Cerebellar nuclear complex (tissue), 1 donor: ENCODE results near the gene HS1BP3.

Experiments used
- DNase-seq, 2 experiments: peaks; one replicate each; lab custom pipeline; 2025; lab: John Stamatoyannopoulos, UW

HS1BP3 gene

DNA sequence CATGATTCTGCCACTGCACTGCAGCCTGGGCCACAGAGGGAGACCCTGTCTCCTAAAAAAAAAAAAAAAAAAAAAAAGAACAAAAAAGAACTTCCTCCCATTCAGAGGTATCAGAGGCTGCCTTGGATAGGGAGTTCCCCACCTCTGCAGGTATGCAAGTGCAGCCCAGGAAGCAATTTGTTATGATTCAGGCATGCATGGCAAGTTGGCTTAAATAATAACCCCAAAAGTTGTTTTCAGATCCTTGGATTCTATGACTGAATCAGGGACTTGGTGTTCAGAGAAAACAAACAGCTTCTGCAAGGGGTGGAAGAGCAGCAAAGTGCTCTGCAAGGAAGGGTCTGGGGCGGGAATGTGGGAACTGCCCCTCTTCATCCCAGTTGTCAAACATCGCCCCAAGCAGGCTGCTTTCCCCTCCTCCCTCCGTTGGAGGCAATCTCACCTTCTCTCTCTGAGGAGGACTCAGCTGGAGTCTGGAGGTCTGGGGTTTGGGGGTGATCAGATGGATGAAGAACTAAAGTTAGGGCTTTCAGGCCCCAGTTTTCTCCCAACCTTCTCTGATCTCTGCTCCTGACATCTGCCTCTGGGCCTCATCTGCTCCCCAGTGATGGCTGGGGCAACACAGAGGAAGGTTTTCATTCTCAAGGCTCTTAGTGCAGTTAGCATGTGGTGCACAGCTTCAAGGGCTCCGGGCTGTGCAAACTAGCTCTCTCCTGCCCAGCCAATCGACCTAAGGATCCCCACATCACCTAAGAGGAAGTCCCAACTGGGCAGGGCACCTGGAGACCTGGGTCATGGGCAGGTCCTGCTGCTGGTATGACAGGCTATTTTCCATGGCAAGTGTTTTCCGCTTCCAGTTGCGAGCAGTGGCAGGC is 12.5 kb upstream of the HS1BP3 start:
- DNase-seq: no peak

GRCh38 chr2:20662308-20662937 is 11.5 kb upstream of the HS1BP3 start:
- DNase-seq: no peak

DNA sequence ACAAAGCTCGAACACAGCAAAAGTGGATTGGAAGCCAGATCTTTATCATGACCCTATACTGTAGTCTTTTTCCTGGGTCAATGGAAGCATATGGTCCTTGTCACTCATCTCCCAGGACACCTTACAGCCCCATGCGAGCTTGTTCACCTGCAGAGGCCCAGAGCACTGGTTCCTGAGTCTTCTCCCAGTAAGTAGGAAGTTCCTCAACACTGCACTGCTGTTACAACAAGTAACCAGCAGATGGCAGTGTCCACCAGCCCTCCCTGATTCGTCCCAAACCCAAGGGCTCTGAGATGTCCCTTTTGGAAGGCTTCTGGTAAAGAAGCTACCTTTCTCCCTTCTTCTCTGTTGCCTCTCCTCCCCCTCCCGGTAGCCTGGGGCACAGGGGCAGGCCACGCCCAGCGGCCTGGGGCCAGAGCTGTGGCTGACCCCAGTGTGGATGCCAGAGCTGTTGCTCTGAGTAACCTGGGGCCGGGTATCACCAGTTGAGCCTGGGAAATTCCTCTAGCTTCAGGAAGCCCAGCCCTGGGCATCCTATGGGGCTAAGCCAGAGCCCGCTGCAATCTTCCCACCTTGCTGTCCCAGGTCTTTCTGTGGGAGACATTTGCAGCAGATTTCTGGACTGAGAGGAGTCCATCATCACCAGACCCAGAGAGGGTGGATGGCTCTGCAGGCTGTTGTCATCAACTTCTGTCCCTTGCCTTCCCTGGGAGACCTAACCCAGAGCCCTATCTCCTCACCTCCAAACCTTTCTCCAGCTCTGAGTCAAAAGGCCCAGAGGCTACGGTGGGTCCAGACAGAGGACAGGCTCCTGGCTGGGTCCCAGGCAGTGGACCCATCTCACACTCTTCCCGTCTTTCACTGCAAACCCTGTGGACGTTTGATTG is 10.8 kb upstream of the HS1BP3 start:
- DNase-seq: peak; percentile 9 to 15

DNA sequence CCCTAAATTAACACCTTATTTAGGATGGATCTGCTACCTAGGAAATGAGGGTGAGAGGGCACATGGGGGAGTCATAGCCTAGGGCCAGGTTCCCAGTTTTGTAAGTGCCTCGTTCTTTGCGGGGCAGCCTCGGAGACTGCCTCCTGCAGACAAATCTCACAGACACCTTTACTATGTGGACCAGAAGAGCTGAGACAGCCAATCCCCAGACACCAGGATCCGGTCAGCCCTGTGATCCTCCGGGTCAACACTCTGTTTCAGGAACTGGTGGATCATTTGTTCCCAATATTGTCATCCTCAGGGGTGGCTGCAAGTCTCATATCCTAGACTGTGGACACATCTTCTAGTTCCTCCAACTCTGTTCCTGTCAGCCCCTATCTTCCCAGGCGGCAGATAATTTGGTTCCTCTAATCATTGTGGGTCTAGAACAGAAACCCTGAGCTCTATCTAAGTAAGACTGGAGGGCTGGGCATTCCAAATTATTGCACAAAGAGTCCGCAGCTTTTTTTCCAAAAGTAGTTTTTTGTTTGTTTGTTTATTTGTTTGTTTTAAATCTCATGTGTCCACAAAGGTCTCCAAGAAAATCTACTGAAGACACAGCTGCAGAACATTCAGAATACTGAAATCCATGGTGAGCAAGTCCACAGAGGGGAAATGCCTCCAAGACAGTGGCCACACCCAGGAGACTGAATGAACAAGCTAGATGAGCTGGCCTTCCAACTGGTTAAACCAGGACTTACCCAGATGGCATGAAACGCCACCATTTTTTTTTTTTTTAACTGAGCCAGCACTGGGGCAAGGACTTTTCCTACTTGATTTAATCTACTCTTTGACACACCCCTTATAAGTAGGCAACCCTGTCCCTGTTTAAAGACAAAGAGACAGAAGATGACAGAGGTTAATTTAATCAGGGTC is 9.9 kb upstream of the HS1BP3 start:
- DNase-seq: no peak

DNA sequence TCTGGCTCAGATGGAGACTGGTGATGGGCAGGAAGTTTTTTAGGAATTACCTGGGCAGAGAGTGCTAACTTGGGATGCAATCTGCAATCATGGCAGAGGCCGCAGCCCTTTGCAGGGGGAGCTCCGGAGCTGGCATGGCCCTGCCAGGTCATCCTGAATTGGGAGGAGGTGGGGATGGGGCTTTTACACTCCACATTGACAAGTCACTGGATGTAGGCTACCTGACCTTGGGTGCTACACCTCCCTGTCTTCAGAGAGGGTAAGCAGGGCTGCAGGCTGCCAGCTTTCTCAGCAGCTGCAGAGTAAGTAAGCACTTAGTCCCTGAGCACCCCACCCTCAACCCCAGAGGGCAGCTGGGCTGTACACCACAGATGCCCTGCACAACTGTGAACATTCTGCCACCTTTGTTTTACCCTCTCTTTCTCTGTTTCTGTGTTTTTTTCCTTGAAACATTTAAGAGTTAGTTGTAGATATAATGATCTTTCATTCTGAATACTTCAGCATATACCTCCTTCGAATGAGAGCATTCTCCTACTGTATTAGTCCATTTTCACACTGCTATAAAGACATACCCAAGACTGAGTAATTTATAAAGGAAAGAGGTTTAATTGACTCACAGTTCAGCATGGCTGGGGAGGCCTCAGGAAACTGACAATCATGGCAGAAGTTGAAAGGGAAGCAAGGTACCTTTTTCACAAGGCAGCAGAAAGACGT is 6.8 kb upstream of the HS1BP3 start:
- no peak for DNase-seq

GRCh38 chr2:20656561-20656960 is 5.7 kb upstream of the HS1BP3 start:
- no peak for DNase-seq

- DNase-seq: no peak
Measured at GRCh38 chr2:20654535-20654813, 3.6 kb upstream of the HS1BP3 start.

DNA sequence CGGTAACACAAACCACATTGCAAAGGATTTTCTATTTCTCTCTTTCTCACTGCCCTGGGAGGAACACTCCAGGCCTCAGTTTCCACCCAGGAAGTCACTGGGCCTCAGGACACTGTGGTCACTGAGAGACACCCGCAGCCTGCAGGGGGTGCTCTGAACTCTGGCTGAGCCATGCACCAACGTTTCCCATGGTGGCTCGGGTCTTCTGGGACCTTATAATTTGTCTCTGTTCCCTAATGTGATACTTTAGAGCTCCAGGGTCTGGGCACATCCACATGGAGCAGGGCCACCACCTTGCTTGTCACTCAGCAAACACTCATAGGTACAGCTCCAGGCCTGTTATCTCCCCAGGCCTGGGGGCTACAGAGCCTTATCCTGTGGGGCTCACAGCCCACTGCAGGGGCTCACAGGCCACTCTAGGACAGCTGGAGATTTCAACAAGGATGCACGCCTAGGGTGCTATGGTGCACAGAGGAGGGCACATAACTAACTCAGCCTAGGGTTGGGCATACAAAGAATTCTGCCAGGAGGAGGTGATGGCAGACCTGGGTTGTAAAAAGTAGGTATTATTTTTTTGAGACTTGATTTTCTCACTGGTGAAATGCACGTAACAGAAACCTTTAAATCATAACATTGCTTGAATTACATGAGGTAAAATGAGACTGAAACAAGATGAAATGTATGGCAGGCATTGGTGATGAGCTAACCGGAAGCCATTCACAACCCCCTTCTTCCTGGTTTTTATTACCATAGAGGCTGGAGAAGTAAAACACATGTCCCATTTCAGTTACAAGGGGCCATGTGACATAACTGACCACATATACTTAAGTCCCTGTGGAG is 3.0 kb upstream of the HS1BP3 start:
- no peak for DNase-seq

DNA sequence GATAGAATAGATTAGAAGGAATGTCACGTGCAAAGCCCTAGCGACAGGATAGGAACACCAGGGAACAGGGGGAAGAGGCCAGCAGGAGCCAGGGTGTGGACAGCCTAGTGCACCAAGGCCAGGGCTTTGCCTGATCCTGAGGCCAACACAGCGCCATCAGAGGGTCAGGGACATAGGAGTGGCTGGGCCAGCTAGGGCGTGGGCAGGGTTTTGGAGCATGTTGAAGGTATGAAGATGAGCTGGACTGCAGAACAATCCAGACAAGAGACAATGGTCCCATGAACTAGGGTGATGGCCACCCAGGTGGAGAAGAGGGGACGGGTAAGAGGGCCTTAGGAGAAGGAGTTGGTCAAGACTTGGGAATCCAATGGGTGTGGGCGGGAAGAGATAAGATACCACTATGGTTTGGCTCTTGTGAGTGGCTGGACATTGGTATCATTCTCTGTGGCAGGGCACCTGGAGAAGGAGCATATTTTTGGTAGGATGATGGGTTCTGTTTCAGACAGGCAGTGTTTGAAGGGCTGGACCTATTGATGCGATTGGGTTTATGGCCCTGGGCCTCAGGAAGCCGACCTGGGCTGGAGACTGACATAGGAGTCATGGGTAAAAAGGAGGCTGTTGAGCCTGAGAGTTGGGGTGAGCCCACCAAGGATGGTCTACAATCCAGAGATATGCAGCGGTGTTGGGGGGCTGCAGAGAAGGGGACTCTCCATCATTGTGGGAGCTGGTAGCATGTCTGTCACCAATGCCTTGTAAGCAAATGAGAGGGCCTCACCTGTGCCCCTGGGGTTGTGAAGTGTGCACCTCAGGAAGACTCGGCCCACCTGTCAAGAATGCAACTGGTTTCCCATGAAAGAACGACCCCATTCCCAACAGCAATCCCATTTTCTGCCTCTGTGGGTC is 2.0 kb upstream of the HS1BP3 start:
- no peak for DNase-seq

DNA sequence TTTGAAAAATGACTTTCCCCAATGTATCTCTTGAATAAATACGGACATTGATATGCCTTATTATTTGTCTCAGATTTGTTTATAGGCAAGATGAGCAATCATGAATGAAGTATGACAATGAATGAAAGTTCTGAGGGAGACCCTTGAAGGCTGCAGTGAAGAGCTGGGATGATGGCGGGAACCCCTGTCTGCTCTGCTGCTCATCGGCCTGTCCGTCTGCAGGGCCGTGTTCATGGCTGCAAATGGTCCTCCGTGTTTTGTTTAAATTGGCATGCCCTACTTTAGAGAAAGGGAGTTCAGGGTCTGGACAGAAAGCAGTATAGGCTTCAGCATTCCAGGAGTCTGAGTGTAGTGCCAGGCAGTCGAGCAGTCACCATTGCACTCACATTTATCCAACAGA is 1.2 kb upstream of the HS1BP3 start:
- DNase-seq: no peak

- DNase-seq: no peak
Measured at GRCh38 chr2:20651731-20652099, 817 bp upstream of the HS1BP3 start.

- no peak for DNase-seq
Measured at GRCh38 chr2:20650393-20650876, 463 bp downstream of the HS1BP3 start.

DNA sequence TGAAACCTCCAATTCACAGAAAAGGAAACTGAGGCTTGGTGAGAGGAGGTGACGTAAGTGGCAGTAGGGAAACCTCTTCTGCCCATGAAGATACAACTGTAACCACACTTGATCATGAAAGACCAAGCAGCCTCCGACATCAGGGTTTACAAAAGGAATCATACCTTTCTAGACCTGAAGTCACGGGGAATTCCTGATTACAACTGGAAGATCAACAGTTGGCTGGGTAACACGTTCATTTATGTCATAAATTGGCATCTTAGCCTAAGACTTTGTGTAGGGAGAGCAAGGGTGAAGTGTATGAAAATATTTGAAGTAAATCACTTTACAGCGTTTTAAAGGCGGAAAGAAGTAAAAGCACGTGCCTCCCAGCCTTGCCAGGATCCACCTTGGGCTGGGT is 922 bp downstream of the HS1BP3 start:
- DNase-seq: no peak

DNA sequence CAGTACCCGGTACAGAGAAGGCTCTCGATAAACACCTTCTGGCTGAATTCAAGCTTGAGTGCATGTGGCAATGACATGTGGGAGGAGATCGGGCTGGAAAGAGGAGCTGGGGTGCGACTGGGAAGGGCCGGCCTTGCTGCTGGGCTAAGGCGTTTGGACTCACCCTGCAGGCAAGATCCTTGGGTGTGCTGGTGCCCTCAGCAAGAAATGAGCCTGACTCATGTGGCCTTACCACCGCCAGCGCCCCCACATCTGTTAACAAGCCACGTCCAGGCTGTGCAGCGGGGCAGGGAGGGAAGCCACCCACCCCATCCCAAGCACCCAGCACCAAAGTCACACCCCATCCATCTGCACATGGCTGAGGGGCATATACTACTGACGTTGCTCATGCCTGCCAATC is 1.3 kb downstream of the HS1BP3 start:
- DNase-seq: no peak

GRCh38 chr2:20648831-20649230 is 2.1 kb downstream of the HS1BP3 start:
- DNase-seq: no peak

DNA sequence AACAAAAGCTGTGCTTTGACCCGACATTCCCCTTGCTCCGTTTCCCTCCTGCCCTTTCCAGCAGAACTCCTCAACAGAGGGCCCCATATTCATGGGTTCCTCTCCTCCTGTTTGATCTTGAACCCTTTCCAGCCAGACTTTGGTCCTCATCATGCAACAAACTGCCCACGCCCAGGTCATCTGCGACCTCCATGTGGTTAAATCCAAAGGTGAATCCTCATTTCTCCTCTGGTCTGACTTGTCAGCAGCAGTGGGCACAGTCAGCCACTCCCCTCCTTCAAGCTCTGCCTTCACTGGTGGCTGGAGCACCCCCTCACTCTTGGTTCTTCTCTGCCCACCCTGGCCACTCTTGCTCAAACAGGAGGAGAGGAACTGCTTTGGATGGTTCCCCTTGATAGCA is 2.7 kb downstream of the HS1BP3 start:
- no peak for DNase-seq

- no peak for DNase-seq
Measured at GRCh38 chr2:20647738-20648137, 3.2 kb downstream of the HS1BP3 start.

DNA sequence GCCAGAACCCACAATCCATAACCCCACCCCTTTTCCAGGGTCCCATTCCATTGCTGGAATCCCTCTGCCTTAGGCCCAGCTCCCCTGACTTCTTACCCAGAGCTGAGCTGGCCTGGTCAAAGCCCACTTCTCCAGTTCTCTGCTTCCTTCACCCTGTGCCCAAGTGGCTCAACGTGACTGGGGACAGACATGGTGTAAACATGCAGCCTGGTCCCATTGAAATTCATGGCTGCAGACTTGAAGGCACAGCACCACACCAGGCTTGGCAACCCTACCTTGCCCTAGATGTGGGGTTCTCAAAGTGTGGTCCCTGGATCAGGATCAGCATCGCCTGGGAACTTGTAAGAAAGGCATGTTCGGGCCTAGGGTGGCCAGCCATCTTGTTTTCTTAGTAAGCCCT is 3.7 kb downstream of the HS1BP3 start:
- no peak for DNase-seq

DNA sequence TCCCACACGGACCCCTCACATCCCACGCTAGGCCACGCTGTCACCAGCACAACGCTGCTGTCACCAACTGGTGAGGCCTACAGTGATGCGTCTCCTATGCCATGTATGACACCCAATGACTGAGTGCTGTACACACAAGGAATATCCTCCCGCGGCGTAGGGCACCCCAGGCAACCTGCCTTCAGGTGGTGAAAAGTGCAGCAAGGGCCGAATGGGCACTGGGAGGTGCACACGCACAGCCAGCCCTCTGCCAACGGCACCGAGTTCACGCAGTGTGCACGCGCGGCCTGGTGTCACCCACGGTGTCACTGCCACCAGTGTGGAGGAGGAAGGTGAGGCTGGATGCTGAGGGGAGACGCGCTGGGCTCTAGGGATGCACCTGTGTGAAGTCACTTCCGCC is 4.5 kb downstream of the HS1BP3 start:
- DNase-seq: no peak
